GM18868 (cell line): Measurements from ENCODE around the gene EXOSC2.
"Not testable (repeated sequence)": the region's sequence is repeated elsewhere in the genome, so short reads cannot be mapped to it uniquely, and the experiment has no call there.

ENCODE experiments used
- ATAC-seq: cut with Tn5 transposase; IDR thresholded peaks from one replicate; pipeline ENCODE4 v1.9.1; 2021; ENCODE audit warnings: mild to moderate bottlenecking, moderate library complexity; ENCODE audit not compliant: unreplicated experiment

Gene EXOSC2

GRCh38 chr9:130667120-130667435, 26.5 kb upstream of the EXOSC2 start:
- no peak for ATAC-seq

GRCh38 chr9:130668196-130668595, 25.4 kb upstream of the EXOSC2 start:
- no peak for ATAC-seq

GRCh38 chr9:130668659-130669058, 24.9 kb upstream of the EXOSC2 start:
- ATAC-seq = no peak

GRCh38 chr9:130669965-130670364, 23.6 kb upstream of the EXOSC2 start:
- no peak for ATAC-seq

- ATAC-seq = no peak
Measured at GRCh38 chr9:130670644-130671043, 22.9 kb upstream of the EXOSC2 start.

GRCh38 chr9:130672466-130672865, 21.1 kb upstream of the EXOSC2 start:
- no peak for ATAC-seq

- no peak for ATAC-seq
Measured at GRCh38 chr9:130672933-130673615, 20.5 kb upstream of the EXOSC2 start.

GRCh38 chr9:130675396-130675795, 18.2 kb upstream of the EXOSC2 start:
- no peak for ATAC-seq

- ATAC-seq = no peak
Measured at GRCh38 chr9:130677252-130677651, 16.3 kb upstream of the EXOSC2 start.

GRCh38 chr9:130680836-130681768, 12.5 kb upstream of the EXOSC2 start:
- ATAC-seq = no peak

- no peak for ATAC-seq
Measured at GRCh38 chr9:130681769-130682420, 11.7 kb upstream of the EXOSC2 start.

- no peak for ATAC-seq
Measured at GRCh38 chr9:130682421-130683121, 11.0 kb upstream of the EXOSC2 start.

GRCh38 chr9:130685104-130685503, 8.5 kb upstream of the EXOSC2 start:
- ATAC-seq = no peak

GRCh38 chr9:130685945-130686344, 7.6 kb upstream of the EXOSC2 start:
- not testable (repeated sequence) for ATAC-seq

- no peak for ATAC-seq
Measured at GRCh38 chr9:130687615-130688014, 6.0 kb upstream of the EXOSC2 start.

GRCh38 chr9:130688072-130688471, 5.5 kb upstream of the EXOSC2 start:
- ATAC-seq = no peak

GRCh38 chr9:130689572-130689936, 4.0 kb upstream of the EXOSC2 start:
- no peak for ATAC-seq

GRCh38 chr9:130689937-130690700, 3.5 kb upstream of the EXOSC2 start:
- ATAC-seq = no peak

GRCh38 chr9:130692321-130692720, 1.3 kb upstream of the EXOSC2 start:
- no peak for ATAC-seq

- ATAC-seq = peak; percentile 12
Measured at GRCh38 chr9:130693101-130693425, 517 bp upstream of the EXOSC2 start.

- no peak for ATAC-seq
Measured at GRCh38 chr9:130694205-130694604, 625 bp downstream of the EXOSC2 start.
